Measurements from ENCODE around the gene PDE1C.

GRCh38 chr7:31894308-31894707 is 175.9 kb downstream of the PDE1C start:
- TF ChIP-seq POLR2A (IDR thresholded peaks at IDR 0.05) (no peak), CTCF (IDR thresholded peaks at IDR 0.05) (no peak)
